Measurements from ENCODE around the gene ST6GALNAC3.
A peak's percentile ranks its signal among the peaks of the same experiment; 100 is the strongest.
"Not testable (repeated sequence)": the region's sequence is repeated elsewhere in the genome, so short reads cannot be mapped to it uniquely, and the experiment has no call there.

Gene ST6GALNAC3

DNA sequence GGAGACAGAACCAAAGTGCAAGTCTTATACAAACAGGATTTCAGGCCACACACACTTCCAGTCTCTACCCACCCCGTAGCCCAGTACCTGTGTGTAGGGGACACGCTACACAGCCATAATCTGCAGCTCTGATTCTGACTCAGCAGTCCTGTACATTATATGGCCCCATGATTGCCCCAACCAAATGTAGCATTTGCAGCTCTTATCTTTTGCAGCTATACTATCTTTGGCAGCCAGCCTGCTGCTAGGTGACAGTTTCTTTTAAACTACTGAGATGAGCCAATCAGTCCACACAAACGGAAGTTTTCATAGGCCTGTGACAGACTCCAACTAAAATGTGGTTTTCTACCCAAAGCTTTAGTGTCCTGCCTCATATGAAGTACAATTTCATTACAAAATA is 533.2 kb downstream of the ST6GALNAC3 start:
- no peak for DNase-seq

DNA sequence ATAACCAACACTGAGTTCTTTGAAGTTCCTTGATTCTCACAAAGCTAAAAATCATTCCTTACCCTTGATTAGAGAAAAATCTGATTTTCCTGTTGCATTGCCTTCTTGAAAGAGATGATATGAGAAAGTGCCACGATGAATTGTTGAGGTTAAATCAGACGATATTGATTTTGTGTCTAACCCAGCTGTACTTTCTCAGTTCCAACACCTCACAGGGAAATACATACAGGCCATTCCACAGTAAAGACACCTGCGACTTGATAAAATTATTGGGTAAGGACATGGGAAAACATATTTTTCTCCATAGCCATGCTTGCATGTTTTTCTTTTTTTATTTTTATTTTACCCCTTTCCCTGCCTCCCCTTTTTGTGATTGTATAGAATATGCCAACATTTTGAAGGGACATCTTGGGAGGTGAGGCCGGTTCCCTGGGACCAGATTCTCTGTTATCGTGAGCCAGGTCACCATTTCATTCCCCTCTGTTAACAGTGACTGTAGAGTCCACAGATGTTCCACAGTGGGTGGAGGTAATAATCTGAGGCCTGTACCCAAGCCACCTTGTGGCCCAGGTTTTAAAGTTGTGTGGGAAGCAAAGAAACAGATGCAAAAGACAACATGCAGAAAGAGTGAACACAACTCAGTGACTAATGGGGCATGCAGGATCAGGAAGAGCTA is 537.4 kb downstream of the ST6GALNAC3 start:
- no peak for DNase-seq

DNA sequence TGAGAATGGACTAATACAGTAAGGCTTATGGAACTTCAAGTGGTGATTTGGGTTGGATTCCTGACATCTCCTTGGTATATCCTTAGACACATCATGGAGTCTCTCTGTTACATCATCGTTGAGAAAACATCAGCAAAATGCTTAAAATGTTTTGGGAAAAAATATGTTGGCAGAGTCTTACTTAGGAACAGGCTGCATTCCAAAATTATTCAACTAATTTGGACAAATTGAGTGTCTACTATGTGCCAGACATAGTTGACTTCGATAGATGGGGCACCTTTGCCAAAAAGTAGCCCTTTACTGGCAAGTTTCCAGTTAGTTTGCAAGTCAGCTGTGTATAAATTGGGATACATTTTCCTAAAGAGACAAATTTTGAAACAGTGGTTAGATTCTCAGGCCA is 539.3 kb downstream of the ST6GALNAC3 start:
- DNase-seq, result no peak

DNA sequence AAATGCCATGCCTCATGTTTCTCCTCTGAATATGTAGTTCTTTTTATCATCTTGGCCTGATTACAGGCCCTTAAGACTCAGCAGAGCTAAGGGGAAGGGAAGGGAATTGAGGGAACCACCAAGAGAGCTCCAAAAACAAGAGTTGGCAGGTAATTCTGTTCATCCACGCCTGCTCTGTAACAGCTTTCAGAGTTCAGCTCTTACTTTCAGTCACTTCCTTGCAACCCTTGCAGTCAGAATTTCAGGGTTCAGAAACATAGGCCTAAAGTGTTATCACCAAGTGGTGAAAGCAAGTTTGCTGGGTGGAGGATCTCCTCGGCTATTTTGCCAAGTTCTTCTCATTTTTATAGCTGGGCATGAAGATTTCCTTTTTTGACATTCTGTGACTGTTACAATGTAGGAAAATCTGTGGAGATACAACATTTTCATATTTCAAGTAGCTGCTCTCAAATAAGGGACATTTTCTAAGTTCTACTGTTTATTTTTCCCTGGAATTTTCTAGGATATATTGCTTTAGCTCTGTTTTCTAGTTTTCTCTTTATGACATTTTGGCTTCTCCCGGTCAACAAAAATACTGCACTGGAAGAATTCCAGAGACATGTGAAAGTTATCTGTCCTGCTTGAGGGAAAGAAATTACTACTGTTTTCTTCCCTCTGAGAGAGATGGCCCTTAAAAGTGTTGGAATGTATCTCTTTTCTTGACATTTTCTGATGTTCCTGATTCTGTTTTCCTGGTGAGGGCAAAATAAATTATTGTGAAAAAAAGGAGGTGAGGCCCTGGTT is 540.9 kb downstream of the ST6GALNAC3 start:
- no peak for DNase-seq

DNA sequence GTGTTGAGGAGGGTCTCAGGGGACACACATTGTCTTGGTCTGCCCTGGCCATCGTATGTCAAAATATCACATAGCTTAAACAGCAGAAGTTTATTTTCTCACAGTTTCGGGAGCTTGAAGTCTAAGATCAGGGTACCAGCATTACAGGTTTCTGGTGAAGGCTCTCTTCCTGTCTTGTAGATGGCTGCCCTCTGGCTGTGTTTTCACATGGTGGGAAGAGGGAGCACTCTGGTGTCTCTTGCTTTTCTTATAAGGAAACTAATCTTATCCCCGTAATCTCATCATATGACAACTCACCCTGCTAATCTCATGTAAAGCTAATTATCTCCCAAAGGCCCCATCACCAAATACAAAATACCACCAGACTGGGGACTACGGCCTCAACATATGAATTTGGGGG is 545.8 kb downstream of the ST6GALNAC3 start:
- no peak for DNase-seq

DNA sequence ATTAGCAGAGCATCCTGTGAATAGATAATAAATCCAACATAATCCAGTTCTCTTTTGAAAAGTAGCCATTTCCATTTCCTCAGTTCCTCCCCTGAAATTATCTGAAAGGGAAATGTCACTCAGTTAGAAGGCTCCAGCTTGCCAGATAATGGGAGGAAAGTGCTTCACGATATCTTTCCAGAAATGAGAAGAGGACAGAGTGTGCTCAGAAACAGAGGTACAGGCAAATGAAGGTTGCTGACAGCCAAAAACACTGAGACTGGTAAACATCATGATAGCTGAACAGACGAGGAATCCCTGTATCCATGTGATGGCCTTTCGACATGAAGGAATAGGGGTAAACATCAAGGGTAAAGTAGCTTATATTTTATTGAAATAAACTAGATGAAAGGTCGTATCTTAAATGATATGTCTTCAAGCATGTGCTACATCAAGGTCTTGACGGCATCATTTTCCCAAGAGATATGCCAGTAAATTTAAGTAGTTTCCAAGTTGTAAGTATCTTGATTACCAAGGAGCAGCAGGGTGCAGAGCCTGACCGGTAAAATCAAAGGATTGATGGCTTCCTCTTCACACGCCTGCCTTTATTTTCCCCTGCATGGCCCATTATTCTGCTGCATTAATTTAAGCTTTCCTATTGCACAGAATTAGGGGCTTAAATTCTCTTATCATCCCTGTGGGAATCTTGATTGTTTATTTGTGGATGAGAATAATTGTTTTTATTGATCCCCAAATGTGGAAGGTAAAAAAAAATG is 548.4 kb downstream of the ST6GALNAC3 start:
- no peak for DNase-seq

DNA sequence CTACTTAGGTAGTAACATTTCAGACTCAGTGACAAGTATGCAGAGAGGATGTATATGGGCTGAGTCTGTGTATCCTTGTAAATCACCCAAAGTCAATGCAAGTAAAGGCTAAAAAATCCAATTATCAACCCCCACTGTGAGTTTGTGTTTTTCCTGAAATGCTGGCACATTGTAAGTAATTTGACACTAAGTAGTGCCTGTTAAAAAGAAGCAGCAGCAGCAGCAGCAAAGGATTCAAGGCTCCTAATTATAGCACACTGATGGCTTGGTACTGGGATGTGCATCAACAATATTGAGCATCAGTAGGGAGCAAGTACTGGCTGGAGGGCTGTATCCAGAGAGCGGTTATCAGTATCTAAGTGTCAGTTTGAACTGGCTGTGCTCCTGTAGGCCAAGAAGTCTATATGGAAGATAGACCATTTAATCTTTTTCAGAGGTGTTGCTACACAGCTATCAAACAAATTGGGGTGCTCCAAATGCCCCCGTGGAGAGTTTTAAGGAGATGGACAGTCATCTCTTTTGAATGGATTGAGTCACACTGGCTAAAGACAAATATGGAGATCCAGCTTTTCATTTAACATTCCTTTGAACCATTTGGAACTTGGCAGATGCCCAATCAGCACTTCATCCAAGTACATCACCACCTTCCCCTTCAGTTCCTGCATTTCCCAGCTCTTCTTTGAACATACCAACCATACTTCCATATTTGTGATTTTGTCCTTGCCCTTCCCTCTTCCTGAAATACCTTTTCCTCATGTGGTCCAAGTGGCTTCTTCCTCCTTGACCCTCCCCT is 551.5 kb downstream of the ST6GALNAC3 start:
- DNase-seq, result no peak

DNA sequence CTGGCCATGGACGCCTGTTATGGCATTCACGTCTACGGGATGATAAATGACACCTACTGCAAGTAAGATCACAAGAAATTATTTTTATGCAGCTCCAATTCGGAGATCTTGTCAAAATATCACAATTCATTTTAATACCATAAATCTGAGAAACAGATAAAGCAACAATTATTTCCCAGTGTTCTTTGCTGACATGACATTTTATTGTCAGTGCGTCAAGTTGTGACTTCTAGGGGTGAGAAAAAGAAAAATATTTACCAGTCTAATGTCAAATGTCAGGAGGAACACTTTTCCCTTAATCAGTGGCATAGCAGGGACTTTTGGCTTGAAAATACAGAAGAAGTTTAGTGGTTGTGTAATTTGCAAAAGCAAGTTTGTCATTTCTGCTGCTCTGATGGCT is 553.0 kb downstream of the ST6GALNAC3 start:
- no peak for DNase-seq

DNA sequence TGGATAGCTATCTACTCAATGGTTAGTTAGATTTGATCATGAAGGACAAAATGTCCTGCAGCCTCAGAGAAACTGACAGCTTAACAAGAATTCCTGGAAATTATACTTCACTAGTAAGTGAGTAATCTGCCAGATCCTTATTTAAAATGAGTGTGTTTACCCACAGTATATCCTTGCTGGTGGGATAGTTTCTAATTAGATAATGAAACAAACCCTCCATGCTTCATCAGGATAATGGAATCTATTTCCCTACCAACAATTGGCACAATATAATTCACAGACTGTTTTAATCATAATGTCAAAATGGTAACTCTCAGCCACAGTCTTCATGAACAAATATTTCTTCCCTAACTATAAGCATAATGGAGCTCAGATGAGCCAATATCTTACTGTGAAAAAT is 553.4 kb downstream of the ST6GALNAC3 start:
- no peak for DNase-seq

DNA sequence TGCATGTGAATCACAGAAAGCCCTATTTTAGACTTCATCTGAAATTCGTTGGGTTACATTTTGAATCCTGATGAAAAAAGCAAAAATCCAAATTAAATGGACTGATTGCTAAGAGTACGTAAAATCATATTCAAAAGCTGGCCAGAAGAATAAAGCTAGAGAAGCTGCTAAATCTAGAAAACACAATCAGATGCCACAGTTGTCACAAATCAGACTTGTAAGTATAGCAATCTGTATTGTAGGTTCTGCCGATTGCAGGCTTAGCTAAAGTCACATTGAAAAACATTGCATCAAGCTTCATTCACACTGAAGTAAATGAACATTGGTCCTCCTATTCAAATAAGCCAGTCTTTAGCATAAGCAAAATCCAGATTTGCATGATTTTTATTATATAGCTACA is 557.6 kb downstream of the ST6GALNAC3 start:
- no peak for DNase-seq

DNA sequence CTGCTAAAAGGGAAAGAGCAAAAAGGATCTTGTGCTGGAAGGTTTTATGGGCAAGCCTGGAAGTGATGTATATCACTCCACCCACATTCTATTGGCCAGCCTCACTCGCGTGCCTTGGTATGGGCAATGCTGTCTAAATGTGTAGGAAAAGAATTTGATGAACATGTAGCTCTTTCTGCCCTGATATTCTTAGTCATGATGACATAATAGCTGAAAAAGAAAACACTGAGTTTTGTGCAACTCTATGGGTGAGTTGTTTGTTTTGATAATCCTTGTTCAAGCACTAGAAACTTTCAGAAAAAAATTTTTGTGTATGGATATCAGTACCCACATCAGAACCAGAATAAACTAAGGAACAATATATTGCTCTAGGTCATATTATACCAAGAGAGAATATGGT is 561.2 kb downstream of the ST6GALNAC3 start:
- DNase-seq, result peak; percentile 11

DNA sequence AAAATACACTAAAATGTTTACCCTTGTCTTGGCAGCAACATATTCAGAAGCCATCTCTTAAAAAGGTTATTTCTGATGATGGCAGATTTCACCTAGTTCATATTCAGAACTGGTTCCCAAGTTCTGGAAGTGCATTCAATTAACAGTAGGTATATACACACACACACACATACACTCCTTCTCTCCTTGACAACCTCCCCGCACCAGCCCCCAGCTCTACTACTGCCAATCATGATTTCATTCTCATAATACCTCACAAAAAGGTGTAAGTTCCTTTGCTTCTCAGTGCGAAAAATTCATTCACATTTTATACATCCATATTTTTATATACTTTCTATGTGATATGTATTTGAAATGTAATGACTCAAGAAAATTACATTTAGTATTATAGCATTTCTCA is 564.6 kb downstream of the ST6GALNAC3 start:
- DNase-seq, result no peak

DNA sequence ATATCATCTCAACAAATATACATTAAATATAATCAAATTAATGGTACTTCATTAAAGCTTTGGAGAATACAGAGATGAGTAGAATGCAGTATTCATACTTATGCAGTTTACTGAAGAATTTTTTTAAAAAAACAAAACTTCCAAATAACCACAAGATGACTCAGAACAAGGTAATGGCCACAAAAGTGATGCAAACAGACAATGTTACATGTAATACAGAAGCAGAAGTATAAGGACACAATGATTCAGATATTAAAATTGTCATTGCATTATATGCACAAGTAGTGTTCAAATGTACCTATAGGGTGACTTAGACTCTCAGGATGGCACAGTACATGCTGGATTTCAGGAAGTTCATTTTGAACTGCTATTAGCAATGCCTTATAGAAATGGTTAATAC is 565.5 kb downstream of the ST6GALNAC3 start:
- peak; percentile 3 for DNase-seq

DNA sequence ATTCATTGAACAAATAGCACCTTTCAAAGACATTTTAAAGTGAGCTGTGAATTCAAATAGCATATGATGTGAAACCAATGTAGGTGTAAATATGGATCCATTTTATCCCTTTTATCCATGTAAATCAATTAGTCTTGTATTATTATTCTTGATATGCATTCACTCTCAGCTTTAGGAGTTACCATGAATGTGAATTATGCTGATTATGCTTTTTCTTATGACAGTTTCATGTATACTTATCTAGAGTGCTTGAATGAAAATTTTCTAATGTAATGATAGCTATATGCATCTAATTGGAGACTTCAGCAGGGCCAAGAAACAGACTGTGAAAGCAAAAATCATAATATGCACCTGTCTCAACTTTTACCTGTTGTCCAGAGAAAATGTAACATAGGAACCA is 566.2 kb downstream of the ST6GALNAC3 start:
- no peak for DNase-seq

DNA sequence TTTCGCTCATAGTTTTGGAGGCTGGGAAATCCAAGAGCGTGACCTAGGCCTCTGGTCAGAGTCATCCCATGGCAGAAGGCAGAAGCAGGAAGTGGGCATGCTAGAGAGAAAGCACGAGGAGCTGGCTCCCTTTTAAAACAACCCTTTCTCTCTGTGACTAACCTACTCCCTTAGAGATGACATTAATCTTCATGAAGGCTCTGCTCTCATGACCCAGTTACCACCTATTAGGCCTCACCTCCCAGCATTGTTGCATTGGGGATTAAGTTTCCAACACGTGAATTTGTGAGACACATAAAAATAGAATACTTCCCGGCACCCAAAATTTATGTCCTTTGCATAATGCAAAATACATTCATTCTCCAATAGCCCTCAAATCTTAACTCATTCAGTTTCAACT is 569.6 kb downstream of the ST6GALNAC3 start:
- no peak for DNase-seq

DNA sequence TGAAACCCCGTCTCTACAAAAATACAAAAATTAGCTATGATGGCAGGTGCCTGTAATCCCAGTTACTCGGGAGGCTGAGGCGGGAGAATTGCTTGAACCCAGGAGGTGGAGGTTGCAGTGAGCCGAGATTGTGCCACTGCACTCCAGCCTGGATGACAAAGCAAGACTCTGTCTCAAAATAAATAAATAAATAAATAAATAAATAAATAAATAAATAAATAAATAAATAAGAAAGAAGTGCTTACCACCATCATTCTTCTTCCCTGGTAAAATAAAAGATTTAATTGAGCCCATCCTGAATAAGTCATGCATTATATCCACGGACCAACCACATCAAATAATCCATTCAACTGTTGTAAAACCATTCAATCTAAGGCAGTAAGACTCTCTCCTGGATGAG is 578.3 kb downstream of the ST6GALNAC3 start:
- not testable (repeated sequence) for DNase-seq

DNA sequence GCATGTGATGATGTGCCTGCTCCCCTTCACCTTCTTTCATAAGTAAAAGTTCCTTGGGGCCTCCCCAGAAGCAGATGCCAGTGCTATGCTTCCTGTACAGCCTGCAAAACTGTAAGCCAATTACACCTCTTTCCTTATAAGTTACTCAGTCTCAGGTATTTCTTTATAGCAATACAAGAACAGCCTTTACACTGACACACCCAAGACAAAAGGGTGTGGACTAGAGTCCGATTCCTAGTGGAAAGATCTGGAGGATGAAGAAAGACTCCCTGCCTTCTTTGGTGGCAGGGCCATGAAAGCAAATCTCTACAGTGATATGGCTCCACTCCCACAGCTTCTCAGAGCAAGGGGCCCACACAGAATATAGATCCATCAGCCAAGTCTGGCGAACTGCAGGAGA is 583.1 kb downstream of the ST6GALNAC3 start:
- no peak for DNase-seq

DNA sequence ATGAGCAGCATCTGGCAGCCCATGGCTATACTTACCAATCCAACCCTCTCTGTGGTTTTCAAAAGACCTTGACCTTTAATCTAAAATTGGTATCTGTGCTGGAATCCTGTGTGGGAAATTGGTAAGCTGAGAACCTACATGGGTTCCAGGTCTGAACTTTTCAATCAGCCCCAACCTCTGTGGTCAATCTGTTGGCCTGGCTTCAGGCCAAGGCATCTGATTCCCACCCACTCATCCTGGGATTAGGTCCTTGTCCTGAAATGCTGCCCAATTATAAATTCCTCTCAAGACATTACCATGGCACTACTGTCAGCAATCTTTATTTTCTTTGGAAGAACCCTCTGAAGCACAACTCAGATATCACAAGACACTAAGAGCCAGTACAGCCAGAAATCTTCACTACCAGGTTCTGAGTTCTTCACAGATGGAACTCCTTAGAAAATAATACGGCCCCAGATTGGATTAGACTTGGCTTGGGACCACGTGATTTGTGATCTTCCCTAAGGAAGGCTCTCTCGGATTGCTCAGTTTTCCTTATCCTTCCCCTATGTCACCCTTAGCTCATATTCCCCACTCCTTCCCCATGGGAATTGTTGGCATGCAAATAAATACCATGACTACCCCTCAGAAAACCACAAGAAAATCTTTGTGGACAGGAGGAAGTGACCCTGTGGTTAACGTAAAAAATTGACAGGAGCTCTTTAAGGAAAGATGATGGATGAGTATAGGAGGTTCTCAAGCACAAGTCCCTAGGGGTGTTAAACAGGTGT is 584.8 kb downstream of the ST6GALNAC3 start:
- peak; percentile 17 for DNase-seq

DNA sequence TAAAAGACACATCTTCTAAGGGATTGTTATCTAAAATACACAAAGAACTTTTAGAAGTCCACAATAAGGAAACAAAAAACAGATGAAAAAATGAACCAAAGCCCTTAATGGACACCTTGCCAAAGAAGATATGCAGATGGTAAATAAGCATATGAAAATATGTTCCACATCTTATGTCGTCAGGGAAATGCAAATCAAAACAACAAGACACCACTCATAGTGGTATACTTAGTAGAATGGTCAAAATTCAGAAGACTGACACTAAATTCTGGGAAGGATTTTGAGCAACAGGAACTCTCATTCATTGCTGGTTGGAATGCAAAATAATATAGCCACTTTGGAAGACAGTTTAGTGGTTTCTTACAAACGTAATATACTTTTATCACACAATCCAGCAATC is 587.0 kb downstream of the ST6GALNAC3 start:
- DNase-seq, result no peak

DNA sequence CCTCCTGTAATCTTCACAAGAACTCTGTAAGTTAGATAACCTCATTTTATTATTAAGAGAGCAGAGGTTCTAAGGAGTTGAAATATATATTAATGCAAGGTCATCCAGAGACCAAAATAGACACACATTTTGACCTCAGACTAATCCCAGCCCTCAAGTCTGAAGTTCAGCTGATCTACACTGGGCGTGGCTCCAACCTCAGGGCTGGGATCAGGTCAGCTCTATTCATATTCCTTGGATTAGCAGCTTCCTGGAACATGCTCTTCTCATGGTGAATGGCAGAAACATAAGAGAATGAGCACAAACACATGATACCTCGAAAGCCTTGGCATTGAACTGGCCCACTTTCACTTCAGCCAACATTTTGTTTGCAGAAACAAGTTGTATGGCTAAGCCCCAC is 592.0 kb downstream of the ST6GALNAC3 start:
- no peak for DNase-seq

DNA sequence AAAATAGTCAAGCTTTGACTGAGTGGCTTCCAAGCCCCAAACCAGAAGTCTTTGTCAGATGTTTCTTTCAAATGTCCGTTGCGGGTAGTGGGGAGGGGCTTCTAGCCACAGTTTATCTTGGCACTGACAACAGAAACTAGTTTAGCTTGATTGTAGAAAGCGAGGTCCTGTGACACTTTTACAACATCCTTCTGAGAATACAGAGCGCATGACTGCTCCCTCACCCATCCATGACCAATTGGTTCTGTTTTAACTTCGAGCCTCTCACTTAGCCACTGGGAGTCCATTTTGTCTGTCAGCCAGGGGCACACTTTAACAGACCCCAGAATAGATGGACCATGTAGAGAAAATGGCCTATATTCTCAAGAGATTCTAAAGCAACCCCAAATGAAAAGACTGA is 593.5 kb downstream of the ST6GALNAC3 start:
- DNase-seq, result no peak

DNA sequence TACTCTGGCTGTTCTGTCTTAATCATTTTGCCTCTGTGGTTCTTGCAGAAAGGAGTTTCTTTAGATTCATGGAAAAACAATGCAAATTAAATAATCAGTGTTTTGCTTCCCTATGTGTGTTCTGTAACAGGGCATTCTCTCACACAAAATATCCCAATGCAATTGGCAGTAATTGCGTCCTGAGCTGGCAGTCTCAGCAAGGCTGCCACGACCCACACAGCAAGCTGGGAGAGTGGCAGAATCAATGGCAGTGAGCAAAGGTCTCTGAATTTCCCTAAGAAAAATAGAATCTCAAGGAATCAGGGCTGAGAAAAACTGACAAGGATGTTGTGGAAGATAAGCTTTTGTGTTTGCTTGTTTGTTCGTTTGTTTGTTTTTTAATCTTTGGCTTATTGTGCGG is 594.6 kb downstream of the ST6GALNAC3 start:
- DNase-seq, result no peak
